Esophagus muscularis mucosa (tissue), 4 donors: ENCODE results near the gene KLK3.

Source experiments
- CTCF ChIP-seq, 3 experiments: fragments of 200-600 bp in 2 of 3; fragments of 450-650 bp in 1 of 3; sonication (generic) in 2 of 3; IDR thresholded peaks; one replicate each; pipeline ENCODE4 v1.5.1; 2017 to 2019; ENCODE audit warnings: antibody characterized with exemption in 3 of 3, mild to moderate bottlenecking in 2 of 3, moderate library complexity in 1 of 3
- EP300 ChIP-seq: sonication (generic); formaldehyde crosslinking; IDR thresholded peaks from one replicate; pipeline ENCODE4 v1.6.1; 2017; ENCODE audit warnings: antibody characterized with exemption
- POLR2A ChIP-seq: fragments of 450-650 bp; IDR thresholded peaks from one replicate; pipeline ENCODE4 v1.6.1; 2017; ENCODE audit warnings: antibody characterized with exemption, moderate library complexity, mild to moderate bottlenecking, low read depth

GRCh38 chr19:50908336-50908735 is 53.6 kb downstream of the KLK3 start:
- TF ChIP-seq EP300 (no peak), CTCF (IDR thresholded peaks at IDR 0.05) (no peak), POLR2A (no peak)
